ENCODE results near the gene ATG13. TPM values are rescaled to one million over a fixed set of nuclear protein-coding genes. Genes with fewer than 3 reads are reported as not detected.

Gene ATG13
- total RNA-seq, 1 donor from 2014 or later: 39.0 TPM

DNA sequence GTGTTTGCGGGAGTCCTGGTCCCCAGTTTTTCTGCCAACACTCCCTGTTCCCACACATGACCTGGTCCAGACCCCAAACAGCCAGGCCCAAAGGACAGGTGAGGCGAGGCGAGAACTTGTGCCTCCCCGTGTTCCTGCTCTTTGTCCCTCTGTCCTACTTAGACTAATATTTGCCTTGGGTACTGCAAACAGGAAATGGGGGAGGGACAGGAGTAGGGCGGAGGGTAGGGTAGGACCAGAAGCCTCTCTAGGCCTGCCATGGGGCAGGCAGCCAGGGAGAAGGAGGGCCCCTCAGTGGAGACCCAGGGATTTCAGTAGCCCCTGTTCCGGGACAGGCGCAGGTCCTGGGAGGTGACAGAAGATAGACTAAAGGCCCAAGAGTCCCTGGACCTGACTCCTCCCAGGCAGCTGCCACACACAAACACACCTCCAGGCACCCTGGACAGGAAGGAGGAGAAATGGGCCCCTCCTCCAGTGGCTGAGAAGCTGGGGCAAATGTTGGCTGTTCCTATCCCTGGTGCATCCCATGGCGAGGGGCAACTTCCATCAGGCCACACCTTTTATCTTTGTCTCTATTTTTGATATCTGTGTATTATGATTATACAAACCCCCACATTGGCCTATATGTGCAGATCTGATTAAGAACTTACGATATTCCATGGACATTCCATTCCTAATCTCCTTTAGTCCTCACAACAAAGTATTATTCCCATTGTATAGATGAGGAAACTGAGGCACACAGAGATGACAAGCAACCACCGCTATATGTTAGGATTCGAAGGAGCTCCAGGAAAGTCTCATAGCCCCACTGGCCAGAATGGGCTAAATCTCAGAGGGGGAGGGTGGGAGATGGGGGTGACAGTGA is 101.0 kb downstream of the ATG13 start:
- Histone ChIP-seq H3K4me1 (no peaks in the 10 kb centered on the region), H3K36me3 (no peaks in the 10 kb centered on the region), H3K4me3 (no peak overlapping the region), H3K27ac (no peak overlapping the region), H3K9me3 (no peaks in the 10 kb centered on the region), H3K27me3 (no peaks in the 10 kb centered on the region)
- no peak for DNase-seq (ENCODE audit: extremely low spot score in 2 of 2)
- TF ChIP-seq POLR2AphosphoS5 (IDR thresholded peaks at IDR 0.05; ENCODE audit: insufficient read depth in 1 of 2, low read depth in 1 of 2): no peak
- no peak for TF ChIP-seq POLR2A (IDR thresholded peaks at IDR 0.05)
- TF ChIP-seq, protein P1, sequence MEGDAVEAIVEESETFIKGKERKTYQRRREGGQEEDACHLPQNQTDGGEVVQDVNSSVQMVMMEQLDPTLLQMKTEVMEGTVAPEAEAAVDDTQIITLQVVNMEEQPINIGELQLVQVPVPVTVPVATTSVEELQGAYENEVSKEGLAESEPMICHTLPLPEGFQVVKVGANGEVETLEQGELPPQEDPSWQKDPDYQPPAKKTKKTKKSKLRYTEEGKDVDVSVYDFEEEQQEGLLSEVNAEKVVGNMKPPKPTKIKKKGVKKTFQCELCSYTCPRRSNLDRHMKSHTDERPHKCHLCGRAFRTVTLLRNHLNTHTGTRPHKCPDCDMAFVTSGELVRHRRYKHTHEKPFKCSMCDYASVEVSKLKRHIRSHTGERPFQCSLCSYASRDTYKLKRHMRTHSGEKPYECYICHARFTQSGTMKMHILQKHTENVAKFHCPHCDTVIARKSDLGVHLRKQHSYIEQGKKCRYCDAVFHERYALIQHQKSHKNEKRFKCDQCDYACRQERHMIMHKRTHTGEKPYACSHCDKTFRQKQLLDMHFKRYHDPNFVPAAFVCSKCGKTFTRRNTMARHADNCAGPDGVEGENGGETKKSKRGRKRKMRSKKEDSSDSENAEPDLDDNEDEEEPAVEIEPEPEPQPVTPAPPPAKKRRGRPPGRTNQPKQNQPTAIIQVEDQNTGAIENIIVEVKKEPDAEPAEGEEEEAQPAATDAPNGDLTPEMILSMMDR (IDR thresholded peaks at IDR 0.05): no peak
- intact Hi-C loops (cut with DNase I): no loop called here

DNA sequence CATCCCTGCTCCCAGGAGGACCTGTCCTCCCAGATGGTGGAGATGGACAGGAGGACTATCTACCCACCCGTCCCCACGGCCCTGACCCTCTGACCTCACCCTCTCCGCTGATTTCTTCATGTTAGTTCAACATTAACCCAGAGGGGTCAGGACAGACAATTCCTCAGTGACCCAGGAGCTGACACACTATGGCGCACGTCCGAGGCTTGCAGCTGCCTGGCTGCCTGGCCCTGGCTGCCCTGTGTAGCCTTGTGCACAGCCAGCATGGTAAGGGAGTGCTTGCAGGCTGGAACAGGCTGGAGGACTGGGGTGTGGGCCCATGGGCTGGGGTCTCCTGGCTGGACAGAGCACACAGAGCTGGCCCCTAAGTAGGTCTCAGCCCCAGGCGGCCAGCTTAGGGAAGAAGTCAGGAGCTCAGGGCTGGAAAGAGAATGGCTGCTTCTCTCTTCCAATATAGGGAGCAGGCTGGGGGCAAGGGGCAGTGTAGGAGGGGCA is 101.7 kb downstream of the ATG13 start, which contains the start of gene F2:
Gene F2 (plus strand): TSS at position 166 of the 495 bp plus-strand sequence. CDS start 23 bp downstream, at position 189.
- no peaks in the 10 kb centered on the region for H3K27me3 ChIP-seq
- intact Hi-C loops (cut with DNase I): no loop called here
- DNase-seq (ENCODE audit: extremely low spot score in 2 of 2): no peak
- no peak within 1 kb of the TSS for H3K4me3 ChIP-seq
- no peaks in the 10 kb centered on the region for H3K36me3 ChIP-seq
- TF ChIP-seq, protein P1 (IDR thresholded peaks at IDR 0.05): no peak
- TF ChIP-seq POLR2AphosphoS5 (IDR thresholded peaks at IDR 0.05; ENCODE audit: insufficient read depth in 1 of 2, low read depth in 1 of 2): no peak
- TF ChIP-seq POLR2A (IDR thresholded peaks at IDR 0.05): no peak
- H3K9me3 ChIP-seq: no peaks in the 10 kb centered on the region
- H3K4me1 ChIP-seq: no peaks in the 10 kb centered on the region
- H3K27ac ChIP-seq: no peak within 1 kb of the TSS

DNA sequence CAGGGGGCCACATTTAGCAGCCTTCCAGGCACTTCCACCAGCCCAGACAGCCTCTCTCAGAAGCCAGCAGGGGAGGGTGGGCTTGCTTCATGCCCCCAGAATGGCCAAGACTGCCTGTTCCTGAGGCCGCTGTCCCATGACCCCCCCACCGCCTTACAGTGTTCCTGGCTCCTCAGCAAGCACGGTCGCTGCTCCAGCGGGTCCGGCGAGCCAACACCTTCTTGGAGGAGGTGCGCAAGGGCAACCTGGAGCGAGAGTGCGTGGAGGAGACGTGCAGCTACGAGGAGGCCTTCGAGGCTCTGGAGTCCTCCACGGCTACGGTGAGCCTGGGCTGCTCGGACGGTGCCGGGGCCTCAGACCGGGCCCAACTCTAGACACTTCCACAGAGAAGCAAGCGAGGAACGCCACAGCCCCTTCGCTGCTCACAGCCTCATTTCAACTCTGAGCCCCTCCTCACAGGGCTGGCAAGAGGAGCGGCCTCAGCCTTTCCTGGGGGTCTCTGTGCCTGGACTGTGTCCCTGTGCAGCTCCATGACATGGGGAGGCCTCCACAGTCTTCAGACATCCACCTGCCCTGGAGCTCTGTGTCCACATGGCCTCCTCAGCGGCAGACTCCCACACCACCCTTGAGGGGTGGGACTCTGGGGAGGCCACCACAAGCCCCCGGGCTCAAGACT is 102.3 kb downstream of the ATG13 start:
- H3K27me3 ChIP-seq: no peaks in the 10 kb centered on the region
- no peaks in the 10 kb centered on the region for H3K36me3 ChIP-seq
- no peaks in the 10 kb centered on the region for H3K9me3 ChIP-seq
- H3K27ac ChIP-seq: no peak overlapping the region
- TF ChIP-seq POLR2A (IDR thresholded peaks at IDR 0.05): no peak
- TF ChIP-seq, protein P1 (IDR thresholded peaks at IDR 0.05): no peak
- TF ChIP-seq POLR2AphosphoS5 (IDR thresholded peaks at IDR 0.05; ENCODE audit: insufficient read depth in 1 of 2, low read depth in 1 of 2): no peak
- no peaks in the 10 kb centered on the region for H3K4me1 ChIP-seq
- no peak for DNase-seq (ENCODE audit: extremely low spot score in 2 of 2)
- intact Hi-C loops (cut with DNase I): no loop called here
- H3K4me3 ChIP-seq: no peak overlapping the region

DNA sequence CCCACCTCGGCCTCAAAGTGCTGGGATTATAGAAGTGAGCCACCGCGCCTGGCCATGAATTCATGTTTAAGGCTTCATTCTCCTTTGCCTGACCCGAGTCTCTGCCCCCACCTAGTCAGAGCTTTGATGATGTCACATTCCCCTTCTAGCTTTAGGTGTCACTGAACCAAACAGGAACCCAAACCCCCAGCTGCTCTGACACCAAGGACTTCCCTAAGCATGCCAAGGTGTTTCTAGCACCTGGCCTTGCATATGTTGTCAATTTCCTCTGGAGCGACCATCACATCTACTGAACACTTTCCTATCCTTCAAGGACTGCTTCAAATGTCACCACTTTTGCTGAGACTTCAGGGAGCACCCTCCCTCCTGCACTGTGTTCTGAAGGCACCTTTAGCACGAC is 103.9 kb downstream of the ATG13 start:
- TF ChIP-seq POLR2A (IDR thresholded peaks at IDR 0.05) (no peak), POLR2AphosphoS5 (IDR thresholded peaks at IDR 0.05; ENCODE audit: insufficient read depth in 1 of 2, low read depth in 1 of 2) (no peak)
- TF ChIP-seq, protein P1 (IDR thresholded peaks at IDR 0.05): no peak

More for the DNA sequence above, 103.9 kb downstream of the ATG13 start:
- H3K4me1 ChIP-seq: no peaks in the 10 kb centered on the region
- no peaks in the 10 kb centered on the region for H3K9me3 ChIP-seq
- H3K27me3 ChIP-seq: no peaks in the 10 kb centered on the region
- no peak overlapping the region for H3K4me3 ChIP-seq
- no peaks in the 10 kb centered on the region for H3K36me3 ChIP-seq
- intact Hi-C loops (cut with DNase I): no loop called here
- H3K27ac ChIP-seq: no peak overlapping the region
- DNase-seq (ENCODE audit: extremely low spot score in 2 of 2): no peak
